HG03139 (cell line): ENCODE measurements around the gene SKI.
"Not testable (repeated sequence)": the region's sequence is repeated elsewhere in the genome, so short reads cannot be mapped to it uniquely, and the experiment has no call there.

ENCODE experiments used
- ATAC-seq: cut with Tn5 transposase; IDR thresholded peaks from one replicate; pipeline ENCODE4 v1.9.1; 2021; ENCODE audit not compliant: unreplicated experiment

SKI gene

DNA sequence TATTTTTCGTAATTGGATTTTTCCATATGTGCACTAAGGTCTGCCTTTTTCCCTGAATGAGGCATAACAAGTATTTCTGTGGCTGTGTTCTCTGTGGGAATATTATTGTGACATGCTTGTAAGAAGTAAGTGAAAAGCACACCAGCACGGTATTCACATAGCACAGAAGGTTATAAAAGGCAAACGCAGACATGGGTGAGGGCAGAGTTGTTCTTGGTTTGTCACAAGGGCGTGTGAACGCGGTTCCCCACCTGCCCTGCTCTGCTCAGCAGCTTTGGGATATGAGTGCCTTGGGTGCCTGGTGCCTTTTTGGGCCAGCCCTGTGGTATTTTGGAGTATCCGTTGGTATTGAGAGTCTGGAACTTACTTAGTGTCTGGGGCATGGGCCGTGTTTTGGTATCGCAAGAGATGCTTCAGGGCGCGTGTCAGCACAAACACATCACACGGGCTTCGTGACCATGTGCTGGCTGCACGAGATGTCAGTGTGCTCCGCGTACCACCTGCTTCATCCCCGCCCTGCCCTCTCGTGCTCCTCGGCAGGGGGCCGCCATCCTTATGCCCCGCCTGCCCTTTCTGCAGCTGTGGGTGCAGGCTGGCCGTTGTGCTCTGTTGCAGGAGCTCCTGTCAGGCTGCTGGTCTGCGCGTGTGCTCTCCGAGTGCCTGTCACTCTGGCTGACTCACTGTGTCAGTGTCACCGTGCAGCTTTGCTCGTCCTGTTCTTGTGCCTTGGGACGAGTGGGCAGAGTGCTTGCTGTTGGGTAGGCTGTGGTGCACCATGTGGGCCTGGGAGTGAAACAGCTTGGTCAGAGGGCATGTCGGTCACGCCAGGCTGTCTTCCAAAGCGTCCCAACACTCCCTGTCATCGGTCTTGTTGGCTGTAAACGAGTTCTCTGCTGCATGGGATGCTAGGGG, 15.0 kb downstream of the SKI start:
- no peak for ATAC-seq

DNA sequence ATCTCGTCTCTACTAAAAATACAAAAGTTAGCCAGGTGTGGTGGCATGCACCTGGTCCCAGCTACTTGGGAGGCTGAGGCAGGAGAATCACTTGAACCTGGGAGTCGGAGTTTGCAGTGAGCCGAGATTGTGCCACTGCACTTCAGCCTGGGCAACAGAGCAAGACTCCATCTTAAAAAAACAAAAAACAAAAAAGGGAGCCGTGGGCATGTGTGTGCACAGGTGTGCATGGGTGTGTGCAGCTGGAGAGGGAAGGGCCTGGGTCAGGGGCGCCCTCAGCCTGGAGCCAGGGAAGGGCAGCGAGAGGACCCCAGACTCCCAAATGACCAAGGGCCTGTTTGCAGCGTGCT, 18.9 kb downstream of the SKI start:
- ATAC-seq, result not testable (repeated sequence)

DNA sequence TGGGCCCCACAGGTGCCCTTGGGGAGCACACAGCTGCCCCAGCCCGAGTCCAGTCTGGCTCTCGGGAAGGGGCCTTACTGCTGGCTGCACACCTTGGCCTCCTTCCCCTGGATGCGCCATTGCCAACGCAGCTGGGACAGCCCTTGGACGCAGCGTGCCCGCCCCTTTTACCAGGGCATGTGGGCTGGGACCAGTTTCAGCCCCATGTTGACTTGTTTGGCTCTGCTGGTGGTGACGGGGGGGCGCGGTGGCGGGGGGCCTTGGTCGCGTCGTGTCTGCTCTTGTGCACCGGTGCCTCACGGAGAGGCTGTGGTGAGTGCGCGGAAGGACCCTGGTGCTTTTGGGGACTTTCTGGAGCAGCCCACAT, 19.6 kb downstream of the SKI start:
- no peak for ATAC-seq

DNA sequence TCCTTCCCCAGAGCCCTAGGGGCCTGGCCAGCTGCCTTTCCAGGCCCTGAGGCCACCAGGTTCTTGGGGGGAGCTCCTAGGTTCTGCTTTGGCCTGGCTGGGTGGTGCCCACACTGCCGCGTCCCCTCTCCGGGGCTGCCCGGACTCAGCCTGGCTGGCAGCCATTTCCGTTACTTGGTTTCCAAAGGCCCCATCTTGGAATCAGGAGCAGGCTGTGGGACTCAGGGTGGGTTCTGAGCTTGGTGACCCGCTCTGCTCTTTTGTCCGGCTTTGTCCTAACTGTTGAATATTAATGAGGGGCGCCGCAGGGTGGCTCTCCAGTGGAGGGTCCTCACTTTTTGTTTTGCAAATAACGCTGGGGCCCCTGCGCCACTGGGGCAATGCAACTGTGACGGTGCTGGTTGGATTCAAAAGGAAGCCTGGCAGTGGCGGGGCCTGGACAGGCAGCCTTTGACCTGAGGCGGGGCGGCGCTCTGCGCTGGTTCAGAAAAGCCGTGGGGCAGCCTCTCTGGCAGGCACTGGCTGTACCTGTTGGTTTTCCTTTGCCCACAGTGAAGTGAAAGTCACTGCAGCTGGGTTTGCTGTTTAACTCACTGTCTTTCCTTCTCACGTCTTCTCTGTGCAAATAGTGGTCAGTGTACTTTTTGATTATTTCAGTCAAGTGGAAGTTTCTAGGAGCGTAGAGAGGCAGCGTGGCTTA, 20.2 kb downstream of the SKI start:
- no peak for ATAC-seq

DNA sequence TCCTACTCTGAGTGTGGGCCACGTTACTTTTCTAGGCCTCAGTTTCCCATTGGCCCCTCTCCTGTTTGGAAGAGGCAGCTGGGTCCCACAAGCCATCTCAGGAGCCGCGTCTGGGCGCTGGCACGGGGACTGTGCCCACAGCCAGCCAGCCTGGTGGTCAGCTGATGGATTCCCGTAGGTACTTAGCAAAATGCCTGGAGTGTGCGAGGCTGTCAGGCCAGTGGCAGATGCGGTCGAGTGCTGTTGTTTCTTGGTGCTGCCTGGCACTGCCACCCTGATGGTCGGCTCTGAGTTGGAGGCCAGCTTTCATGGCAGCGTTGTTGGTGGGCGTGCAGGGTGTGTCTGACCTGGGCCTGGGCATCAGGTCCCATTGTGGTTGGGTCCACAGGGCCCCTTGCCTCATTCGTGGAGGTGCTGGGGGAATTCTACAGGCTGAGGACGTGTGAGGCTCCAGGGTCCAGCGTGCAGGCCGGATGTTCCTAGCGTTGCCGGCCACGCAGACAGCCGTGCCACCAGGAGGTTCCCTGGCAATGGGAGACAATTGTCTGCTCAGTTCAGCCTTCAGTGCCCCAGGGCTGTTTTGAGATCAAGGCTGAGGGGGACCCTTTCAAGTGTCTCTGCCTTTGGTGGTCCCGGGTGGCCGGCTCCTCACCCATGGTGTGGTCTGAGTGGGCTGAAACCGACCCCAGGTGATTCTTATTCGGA, 20.9 kb downstream of the SKI start:
- no peak for ATAC-seq

GRCh38 chr1:2249559-2249906, 21.4 kb downstream of the SKI start:
- no peak for ATAC-seq

GRCh38 chr1:2250721-2251281, 22.7 kb downstream of the SKI start:
- no peak for ATAC-seq

DNA sequence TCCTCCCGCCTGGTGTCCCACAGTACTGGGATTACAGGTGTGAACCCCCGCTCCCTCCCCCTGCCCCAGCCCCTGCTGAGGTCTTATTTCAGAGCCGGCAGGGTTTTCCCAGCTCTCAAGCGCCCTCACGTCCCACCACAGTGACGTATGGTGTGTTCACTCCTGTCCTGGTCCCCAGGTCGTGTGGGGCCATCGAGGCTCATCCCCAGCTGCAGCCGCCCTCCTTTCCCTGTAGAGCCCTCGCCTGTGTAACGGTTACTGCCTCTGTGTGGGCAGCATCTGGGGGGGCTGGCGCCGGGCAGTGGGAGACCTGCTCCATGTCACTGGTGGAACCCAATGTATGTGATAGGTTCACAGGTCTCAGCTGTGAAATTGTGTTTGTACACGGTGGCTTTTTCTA, 23.2 kb downstream of the SKI start:
- no peak for ATAC-seq

DNA sequence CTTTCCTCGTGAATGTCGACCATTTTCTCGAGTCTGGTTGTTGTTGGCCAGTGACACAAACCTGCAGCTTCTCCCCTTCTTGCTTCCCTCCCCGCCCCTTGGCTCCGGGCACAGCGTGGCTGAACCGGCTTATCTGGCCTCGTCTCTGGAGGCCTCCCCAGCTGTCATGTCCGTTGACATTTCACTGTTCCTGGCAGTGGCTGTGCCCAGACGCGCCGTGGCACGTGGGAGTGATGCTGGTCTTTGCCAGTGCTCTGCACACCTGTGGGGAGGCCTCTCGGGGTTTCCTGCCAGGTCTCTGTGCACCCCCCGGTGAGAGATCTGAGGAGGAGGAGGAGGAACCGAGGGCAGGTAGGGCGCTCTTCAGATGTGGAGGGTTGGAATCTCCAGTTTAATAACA, 23.7 kb downstream of the SKI start:
- ATAC-seq, result no peak

- ATAC-seq, result no peak
Observed at GRCh38 chr1:2252423-2252822, 24.3 kb downstream of the SKI start.

GRCh38 chr1:2253036-2253796, 25.1 kb downstream of the SKI start:
- no peak for ATAC-seq

DNA sequence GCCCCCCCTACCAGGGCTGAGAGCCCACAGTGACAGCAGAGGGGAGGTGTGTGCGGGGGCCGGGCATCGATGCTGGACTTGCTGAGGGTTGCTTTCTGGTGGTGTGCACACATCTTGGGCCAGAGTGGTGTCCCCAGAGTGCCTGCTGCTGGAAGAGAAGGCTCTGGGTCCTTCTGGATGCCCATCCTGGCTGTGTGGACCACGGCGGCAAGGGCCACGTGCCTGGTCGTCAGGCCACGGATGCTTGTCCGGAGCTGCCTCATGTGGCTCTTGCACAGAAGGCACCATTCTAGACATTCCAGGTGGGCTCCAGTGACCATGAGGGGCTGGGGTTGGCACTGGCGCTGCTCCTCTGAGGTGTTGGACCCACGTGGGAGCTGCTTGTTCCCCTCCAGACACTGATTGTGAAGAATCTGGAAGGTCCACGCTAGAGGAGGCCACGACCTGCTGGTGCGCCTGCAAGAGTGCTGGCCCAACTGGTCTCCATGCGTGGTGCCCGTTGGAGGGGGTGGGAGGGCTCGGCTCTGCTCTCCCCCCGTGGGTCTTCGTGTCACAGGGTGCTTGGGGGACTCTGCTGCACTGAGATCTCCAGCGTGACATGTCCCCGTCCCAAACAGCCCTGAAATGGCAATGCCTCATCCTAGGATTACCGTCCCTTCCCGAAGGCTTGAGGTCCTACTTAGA, 25.8 kb downstream of the SKI start:
- no peak for ATAC-seq

- ATAC-seq, result no peak
Observed at GRCh38 chr1:2255047-2255419, 26.9 kb downstream of the SKI start.

- ATAC-seq, result peak; percentile 46
Observed at GRCh38 chr1:2255420-2256369, 27.6 kb downstream of the SKI start.

DNA sequence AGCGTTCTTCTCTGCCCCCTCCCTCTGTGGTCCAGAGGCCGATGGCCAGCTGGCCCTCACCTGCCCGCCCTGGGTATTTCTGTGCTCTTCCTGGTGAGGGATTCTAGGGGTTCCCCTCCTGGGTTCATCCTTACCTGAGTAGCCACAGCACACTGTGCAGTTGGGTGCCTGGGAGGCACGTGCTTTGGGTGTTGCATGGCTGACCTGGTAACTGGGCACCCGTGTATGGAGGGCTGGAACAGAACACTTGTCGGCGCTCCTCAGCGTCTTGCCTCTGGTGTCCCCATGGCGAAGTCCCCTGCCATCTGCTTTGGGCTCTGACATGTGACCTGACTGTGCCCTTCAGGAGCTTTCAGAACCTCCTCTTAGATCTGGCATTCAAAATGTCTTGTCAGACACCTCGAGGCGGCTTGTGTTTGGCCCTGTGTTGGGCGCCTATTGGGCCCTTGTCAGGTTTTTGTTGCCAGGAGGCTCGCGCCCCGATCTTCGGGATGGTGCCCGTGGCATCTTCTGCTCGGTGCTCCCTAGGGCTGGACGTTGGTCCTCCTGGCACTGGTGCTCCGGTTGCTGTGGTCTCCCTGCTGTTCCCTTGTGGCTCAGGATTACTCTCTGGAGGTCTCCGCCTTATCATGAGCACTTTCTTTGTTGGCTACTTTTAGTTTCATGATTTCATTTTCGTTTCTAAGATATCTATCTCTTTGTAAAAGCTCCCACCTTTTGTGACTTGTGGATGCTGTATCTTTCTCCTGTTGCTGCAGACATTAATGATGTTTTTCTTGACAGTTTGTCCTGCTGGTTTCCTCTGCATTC, 28.5 kb downstream of the SKI start:
- ATAC-seq, result no peak

- ATAC-seq, result no peak
Observed at GRCh38 chr1:2257245-2257627, 29.1 kb downstream of the SKI start.

- ATAC-seq, result no peak
Observed at GRCh38 chr1:2258122-2258681, 30.1 kb downstream of the SKI start.

DNA sequence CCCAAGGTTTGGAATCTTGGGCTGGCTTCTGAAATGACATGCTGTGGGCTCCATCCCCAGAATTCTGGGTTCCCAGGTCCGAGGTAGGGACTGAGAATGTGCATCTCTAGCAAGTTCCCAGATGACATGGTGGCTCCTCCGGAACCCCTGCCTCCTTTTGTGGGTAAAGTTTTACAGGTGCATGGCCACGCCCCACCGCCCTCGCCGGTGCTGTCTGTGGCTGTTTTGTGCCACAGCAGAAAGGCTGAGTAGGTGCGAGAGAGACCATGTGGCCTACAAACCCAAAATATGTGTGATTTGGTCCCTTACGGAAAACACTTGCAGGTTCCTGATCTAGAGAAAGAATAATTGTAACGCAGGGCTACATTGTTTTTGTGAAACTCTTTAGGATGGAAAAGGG, 30.9 kb downstream of the SKI start:
- ATAC-seq, result no peak
